ENCODE measurements around the gene ABCC6.

Gene ABCC6

DNA sequence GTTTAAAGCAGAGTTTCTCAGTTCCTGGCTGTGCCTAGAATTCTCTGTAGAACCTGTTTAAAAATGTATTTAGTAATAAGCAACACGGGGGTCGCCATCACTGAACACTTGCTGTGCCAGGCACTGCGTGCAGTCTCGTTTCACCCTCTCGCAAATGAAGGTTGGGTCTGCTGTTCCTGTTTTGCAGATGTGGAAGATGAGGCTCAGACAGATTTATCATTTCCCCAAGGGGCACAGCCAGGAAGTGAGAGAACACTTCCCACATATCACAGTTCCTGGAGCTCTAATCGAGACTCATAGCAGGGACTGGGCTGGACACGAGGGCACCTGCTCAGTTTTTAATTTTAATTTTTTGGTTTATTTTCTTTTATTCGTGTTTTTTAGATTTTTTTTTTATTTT lies 122.7 kb downstream of the ABCC6 start:
- FAIRE-seq (no peak), DNase-seq (ENCODE audit: extremely low spot score, insufficient read length, low read depth) (no peak)

DNA sequence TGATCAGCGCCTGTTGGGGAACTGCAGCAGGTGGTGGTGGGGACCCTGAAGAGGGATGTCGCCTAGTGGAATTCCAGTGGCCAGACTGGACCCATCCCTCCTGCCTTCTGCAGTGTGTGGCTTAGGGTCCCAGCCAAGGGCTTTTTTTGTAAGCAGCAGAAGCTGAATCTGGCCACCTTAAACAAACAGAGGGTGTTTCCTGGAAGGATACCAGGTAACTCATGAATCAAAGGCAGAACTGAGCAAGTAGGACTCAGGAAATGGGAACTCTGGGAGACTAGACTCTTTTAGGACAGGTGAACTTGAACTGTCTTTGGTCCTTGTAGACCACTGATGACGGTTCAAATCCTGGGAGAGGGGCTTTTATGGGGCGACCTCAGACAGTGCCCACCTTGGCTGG lies 124.0 kb downstream of the ABCC6 start:
- no peak for DNase-seq (ENCODE audit: extremely low spot score, insufficient read length, low read depth)
- FAIRE-seq: no peak
